ENCODE results near the gene POLG.

The POLG gene
- 221 to 279 (median 256) reads per million in 4 experiments for total RNA-seq

GRCh38 chr15:89334510-89335297 lies at the start of gene POLG:
POLG (minus strand) TSS chr15:89334824; CDS start chr15:89333754, 1,070 bp downstream.
- peak; percentile 98 for DNase-seq

GRCh38 chr15:89384176-89384604 lies 49.6 kb upstream of the POLG start:
- DNase-seq, result no peak

GRCh38 chr15:89383365-89384175 lies 48.9 kb upstream of the POLG start:
- DNase-seq, result no peak

- DNase-seq, result no peak
Observed at GRCh38 chr15:89381888-89382686, 47.5 kb upstream of the POLG start.

GRCh38 chr15:89381331-89381730 lies 46.7 kb upstream of the POLG start:
- DNase-seq, result no peak

- DNase-seq, result no peak
Observed at GRCh38 chr15:89379818-89380217, 45.2 kb upstream of the POLG start.

GRCh38 chr15:89379251-89379695 lies 44.6 kb upstream of the POLG start:
- DNase-seq, result no peak

GRCh38 chr15:89378296-89379151 lies 43.9 kb upstream of the POLG start:
- no peak for DNase-seq

GRCh38 chr15:89377842-89378295 lies 43.2 kb upstream of the POLG start:
- DNase-seq, result no peak

GRCh38 chr15:89377024-89377841 lies 42.6 kb upstream of the POLG start:
- DNase-seq, result no peak

- no peak for DNase-seq
Observed at GRCh38 chr15:89376388-89376787, 41.8 kb upstream of the POLG start.

GRCh38 chr15:89375093-89376005 lies 40.7 kb upstream of the POLG start:
- DNase-seq, result no peak

GRCh38 chr15:89374086-89374981 lies 39.7 kb upstream of the POLG start:
- DNase-seq, result no peak

GRCh38 chr15:89372069-89372935 lies 37.7 kb upstream of the POLG start:
- DNase-seq, result no peak

- DNase-seq, result no peak
Observed at GRCh38 chr15:89371228-89372044, 36.8 kb upstream of the POLG start.

GRCh38 chr15:89370978-89371227 lies 36.3 kb upstream of the POLG start:
- DNase-seq, result no peak
